IPS DF 6.9 (cell line): ENCODE results near the gene FCGR3B.
"Not testable (repeated sequence)": the region's sequence is repeated elsewhere in the genome, so short reads cannot be mapped to it uniquely, and the experiment has no call there.

Experiments
- DNase-seq: peaks from one replicate; pipeline ENCODE4 v3.0.0-alpha.2; 2013; ENCODE audit warnings: low read depth, low spot score
- H3K27ac ChIP-seq: one replicate; pipeline ENCODE4 v1.5.1; 2013; ENCODE audit warnings: low read length, control low read depth
- H3K27me3 ChIP-seq: 2 replicates; pipeline ENCODE4 v1.6.1; 2013; ENCODE audit warnings: mild to moderate bottlenecking, low read length; ENCODE audit not compliant: control insufficient read depth, insufficient read depth
- H3K36me3 ChIP-seq: 2 replicates; pipeline ENCODE4 v1.6.1; 2013; ENCODE audit warnings: low read length; ENCODE audit not compliant: control insufficient read depth, insufficient read depth
- H3K4me1 ChIP-seq: 2 replicates; pipeline ENCODE4 v1.6.1; 2013; ENCODE audit warnings: low read length; ENCODE audit not compliant: control insufficient read depth, insufficient read depth
- H3K4me3 ChIP-seq: 2 replicates; pipeline ENCODE4 v1.5.1; 2013; ENCODE audit warnings: mild to moderate bottlenecking, low read length
- H3K9me3 ChIP-seq: 2 replicates; pipeline ENCODE4 v1.6.1; 2013; ENCODE audit warnings: low read length, inconsistent platforms; ENCODE audit not compliant: control insufficient read depth, insufficient read depth
- WGBS: extraction: QIAGEN DNeasy Blood & Tissue Kit; methylation state at CpG from one replicate; pipeline ENCODE4 v1.1.7; 2013; ENCODE audit warnings: mixed read lengths, missing lambda C conversion rate; ENCODE audit not compliant: insufficient read length, insufficient coverage; 5-methylcytosine and 5-hydroxymethylcytosine counted together

FCGR3B gene

GRCh38 chr1:161631076-161631475, at the start of gene FCGR3B:
TSS of gene FCGR3B (minus strand) at chr1:161631176. CDS start at chr1:161631094, 82 bp downstream.
- no peak for DNase-seq
- Histone ChIP-seq H3K4me3 (no peak within 1 kb of the TSS), H3K9me3 (no peaks in the 10 kb centered on the region), H3K4me1 (no peaks in the 10 kb centered on the region), H3K27ac (no peak within 1 kb of the TSS), H3K36me3 (no peaks in the 10 kb centered on the region), H3K27me3 (no peaks in the 10 kb centered on the region)
- no CpG with 5 or more reads among the region's 4 CpGs for WGBS

- Histone ChIP-seq H3K4me1 (no peaks in the 10 kb centered on the region), H3K4me3 (no peak overlapping the region), H3K36me3 (no peaks in the 10 kb centered on the region), H3K27ac (no peak overlapping the region), H3K9me3 (no peaks in the 10 kb centered on the region), H3K27me3 (no peaks in the 10 kb centered on the region)
- DNase-seq, result no peak
- WGBS, result no CpG with 5 or more reads among the region's 3 CpGs
Observed at GRCh38 chr1:161678500-161678899, 47.5 kb upstream of the FCGR3B start.

- no CpG with 5 or more reads among the region's 5 CpGs for WGBS
- Histone ChIP-seq H3K36me3 (no peaks in the 10 kb centered on the region), H3K4me1 (no peaks in the 10 kb centered on the region), H3K9me3 (no peaks in the 10 kb centered on the region), H3K4me3 (no peak overlapping the region), H3K27me3 (no peaks in the 10 kb centered on the region), H3K27ac (no peak overlapping the region)
- no peak for DNase-seq
Observed at GRCh38 chr1:161676958-161677689, 46.1 kb upstream of the FCGR3B start.

GRCh38 chr1:161676441-161676840, 45.5 kb upstream of the FCGR3B start:
- no peaks in the 10 kb centered on the region for H3K36me3 ChIP-seq
- H3K27me3 ChIP-seq, result no peaks in the 10 kb centered on the region
- 100% methylated on average over 1 of the region's 2 CpGs for WGBS

GRCh38 chr1:161674908-161675307, 43.9 kb upstream of the FCGR3B start:
- H3K4me1 ChIP-seq, H3K27me3 ChIP-seq, DNase-seq, H3K27ac ChIP-seq, H3K9me3 ChIP-seq, H3K36me3 ChIP-seq, H3K4me3 ChIP-seq: not testable (repeated sequence)
- no CpG with 5 or more reads among the region's 3 CpGs for WGBS

More at GRCh38 chr1:161676441-161676840, 45.5 kb upstream of the FCGR3B start:
- Histone ChIP-seq H3K4me3 (no peak overlapping the region), H3K9me3 (no peaks in the 10 kb centered on the region), H3K27ac (no peak overlapping the region), H3K4me1 (no peaks in the 10 kb centered on the region)
- no peak for DNase-seq

GRCh38 chr1:161674447-161674846, 43.5 kb upstream of the FCGR3B start:
- not testable (repeated sequence) for H3K27me3 ChIP-seq, H3K36me3 ChIP-seq, DNase-seq, H3K4me3 ChIP-seq, H3K4me1 ChIP-seq, H3K9me3 ChIP-seq, H3K27ac ChIP-seq
- WGBS, result no CpG with 5 or more reads among the region's 3 CpGs

GRCh38 chr1:161673437-161673836, 42.5 kb upstream of the FCGR3B start:
- H3K27ac ChIP-seq, H3K4me3 ChIP-seq, DNase-seq, H3K36me3 ChIP-seq, H3K9me3 ChIP-seq, H3K27me3 ChIP-seq, H3K4me1 ChIP-seq: not testable (repeated sequence)
- WGBS, result no CpG with 5 or more reads among the region's 7 CpGs

GRCh38 chr1:161671045-161672020, 40.4 kb upstream of the FCGR3B start:
- H3K36me3 ChIP-seq, H3K4me1 ChIP-seq, H3K27ac ChIP-seq, H3K27me3 ChIP-seq, DNase-seq, H3K4me3 ChIP-seq, H3K9me3 ChIP-seq: not testable (repeated sequence)
- WGBS, result no CpG with 5 or more reads among the region's 15 CpGs

- H3K27ac ChIP-seq, H3K36me3 ChIP-seq, DNase-seq, H3K9me3 ChIP-seq, H3K4me3 ChIP-seq, H3K4me1 ChIP-seq, H3K27me3 ChIP-seq: not testable (repeated sequence)
- no CpG with 5 or more reads among the region's 4 CpGs for WGBS
Observed at GRCh38 chr1:161664689-161665088, 33.7 kb upstream of the FCGR3B start.

GRCh38 chr1:161663569-161663968, 32.6 kb upstream of the FCGR3B start:
- H3K36me3 ChIP-seq, H3K4me1 ChIP-seq, H3K4me3 ChIP-seq, H3K27me3 ChIP-seq, H3K27ac ChIP-seq, H3K9me3 ChIP-seq, DNase-seq: not testable (repeated sequence)
- no CpG with 5 or more reads among the region's 1 CpG for WGBS
